Skin of body (tissue), 2 donors: ENCODE measurements around the gene PPP1R10. TPM values are rescaled to one million over a fixed set of nuclear protein-coding genes. Genes with fewer than 3 reads are reported as not detected.
"Not testable (repeated sequence)": the region's sequence is repeated elsewhere in the genome, so short reads cannot be mapped to it uniquely, and the experiment has no call there.

ENCODE experiments used
- DNase-seq: peaks from one replicate; lab custom pipeline; 2025; lab: John Stamatoyannopoulos, UW
- total RNA-seq: library from RNA; depleted of rRNA; stranded (reverse); fragments of >200 nt; gene quantifications from one replicate; pipeline ENCODE4 v1.2.3, GENCODE V29; 2014

PPP1R10 gene
- total RNA-seq, 1 donor from 2014 or later = 15.2 TPM

- no peak for DNase-seq
These were observed 17.3 kb downstream of the PPP1R10 start for GRCh38 chr6:30599625-30600324.

GRCh38 chr6:30598912-30599624 lies 18.0 kb downstream of the PPP1R10 start:
- no peak for DNase-seq

- DNase-seq = not testable (repeated sequence)
These were observed 19.5 kb downstream of the PPP1R10 start for GRCh38 chr6:30597315-30598144.

GRCh38 chr6:30592287-30592686 lies 24.8 kb downstream of the PPP1R10 start:
- no peak for DNase-seq

DNA sequence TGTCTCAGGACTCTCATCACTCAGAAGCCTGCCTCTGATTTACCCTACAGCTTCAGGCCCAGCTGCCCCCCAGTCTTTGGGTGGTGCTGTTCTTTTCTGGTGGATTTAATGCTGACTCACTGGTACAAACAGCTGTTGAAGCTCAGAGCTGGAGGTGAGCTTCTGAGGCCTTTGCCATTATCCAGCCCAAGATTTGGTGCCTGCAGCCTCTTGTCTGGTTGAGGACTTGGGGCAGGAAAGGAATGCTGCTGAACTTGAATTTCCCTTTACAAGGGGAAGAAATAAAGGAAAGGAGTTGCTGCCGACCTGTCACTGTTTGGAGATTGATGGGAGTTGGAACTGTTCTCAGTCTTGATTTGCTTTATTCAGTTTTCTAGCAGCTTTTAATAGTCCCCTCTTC lies 26.0 kb downstream of the PPP1R10 start:
- DNase-seq = peak; percentile 26

DNA sequence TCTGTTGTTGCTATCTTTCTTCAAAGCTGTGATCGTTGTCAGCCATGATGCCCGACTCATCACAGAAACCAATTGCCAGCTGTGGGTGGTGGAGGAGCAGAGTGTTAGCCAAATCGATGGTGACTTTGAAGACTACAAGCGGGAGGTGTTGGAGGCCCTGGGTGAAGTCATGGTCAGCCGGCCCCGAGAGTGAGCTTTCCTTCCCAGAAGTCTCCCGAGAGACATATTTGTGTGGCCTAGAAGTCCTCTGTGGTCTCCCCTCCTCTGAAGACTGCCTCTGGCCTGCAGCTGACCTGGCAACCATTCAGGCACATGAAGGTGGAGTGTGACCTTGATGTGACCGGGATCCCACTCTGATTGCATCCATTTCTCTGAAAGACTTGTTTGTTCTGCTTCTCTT lies 26.5 kb downstream of the PPP1R10 start:
- DNase-seq = no peak

GRCh38 chr6:30589754-30590358 lies 27.2 kb downstream of the PPP1R10 start:
- DNase-seq = no peak

DNA sequence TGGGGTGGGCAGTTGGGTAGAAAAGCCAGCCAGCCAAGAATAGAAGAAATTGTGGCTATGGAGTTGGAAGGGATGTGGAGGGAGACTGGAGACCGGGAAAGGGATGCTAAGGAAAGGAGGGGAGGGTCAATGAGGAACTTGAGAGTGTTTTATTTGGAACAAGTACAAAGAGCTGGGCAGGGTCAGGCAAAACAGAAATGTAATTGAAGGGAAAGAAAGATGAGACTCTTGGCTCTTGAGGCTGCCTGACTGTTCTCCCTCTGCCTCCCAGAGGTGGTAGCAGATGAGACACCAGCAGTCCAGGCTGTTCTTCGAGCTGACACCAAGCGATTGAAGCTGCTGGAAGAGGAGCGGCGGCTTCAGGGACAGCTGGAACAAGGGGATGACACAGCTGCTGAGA lies 33.1 kb downstream of the PPP1R10 start:
- no peak for DNase-seq

DNA sequence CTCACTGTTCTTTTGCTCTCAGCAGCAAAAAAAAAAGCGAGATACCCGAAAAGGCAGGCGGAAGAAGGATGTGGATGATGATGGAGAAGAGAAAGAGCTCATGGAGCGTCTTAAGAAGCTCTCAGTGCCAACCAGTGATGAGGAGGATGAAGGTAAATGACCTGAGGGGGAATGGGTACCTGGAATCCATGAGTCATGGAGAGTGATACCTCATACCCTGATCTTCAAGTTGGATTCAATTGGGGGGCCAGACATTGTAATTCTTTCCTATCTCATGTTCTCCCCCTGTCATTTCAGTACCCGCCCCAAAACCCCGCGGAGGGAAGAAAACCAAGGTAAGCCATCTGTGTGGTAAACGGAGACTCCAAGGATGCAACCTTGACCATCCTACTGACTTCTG lies 39.0 kb downstream of the PPP1R10 start:
- DNase-seq = no peak

- DNase-seq = no peak
These were observed 43.9 kb downstream of the PPP1R10 start for GRCh38 chr6:30573113-30573512.

- no peak for DNase-seq
These were observed 44.9 kb downstream of the PPP1R10 start for GRCh38 chr6:30572148-30572547.

DNA sequence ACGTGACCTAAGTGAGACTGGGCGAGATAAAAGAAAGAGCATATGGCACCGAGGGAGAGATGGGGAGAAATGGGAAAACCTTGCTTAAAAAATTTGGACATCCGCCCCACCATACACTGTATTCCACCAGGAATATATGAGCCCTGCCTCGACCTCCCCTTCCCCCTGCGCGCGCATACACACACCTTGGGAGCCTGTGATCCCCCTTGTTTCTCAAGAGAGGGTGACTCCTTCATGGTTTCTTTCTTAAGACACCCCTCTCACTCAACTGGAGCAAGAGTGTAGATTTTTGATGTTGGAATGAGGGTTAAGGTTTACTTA lies 45.3 kb downstream of the PPP1R10 start:
- DNase-seq = no peak

GRCh38 chr6:30571075-30571761 lies 45.8 kb downstream of the PPP1R10 start, which contains the start of gene ABCF1:
TSS of gene ABCF1 (plus strand) at chr6:30571442. CDS start at chr6:30571488, 46 bp downstream.
- peak; percentile 97 for DNase-seq

DNA sequence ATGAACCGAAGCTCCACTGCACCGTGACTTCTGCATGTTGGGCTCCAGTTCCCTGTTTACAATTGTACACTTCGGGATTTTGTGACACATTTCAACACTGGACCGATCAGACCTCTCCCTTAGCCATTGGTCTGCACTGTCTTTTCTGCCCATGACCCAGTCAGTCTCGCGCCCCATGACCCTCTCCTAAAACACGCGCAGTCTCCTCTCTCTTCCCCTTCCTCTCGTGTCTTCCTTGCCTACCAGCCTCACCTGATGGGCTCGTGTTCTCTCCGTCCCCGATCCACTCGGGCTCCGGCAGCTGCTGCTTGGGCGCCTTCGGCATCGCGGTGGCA lies 46.3 kb downstream of the PPP1R10 start:
- peak; percentile 61 for DNase-seq

GRCh38 chr6:30570263-30570662 lies 46.8 kb downstream of the PPP1R10 start:
- DNase-seq = no peak

DNA sequence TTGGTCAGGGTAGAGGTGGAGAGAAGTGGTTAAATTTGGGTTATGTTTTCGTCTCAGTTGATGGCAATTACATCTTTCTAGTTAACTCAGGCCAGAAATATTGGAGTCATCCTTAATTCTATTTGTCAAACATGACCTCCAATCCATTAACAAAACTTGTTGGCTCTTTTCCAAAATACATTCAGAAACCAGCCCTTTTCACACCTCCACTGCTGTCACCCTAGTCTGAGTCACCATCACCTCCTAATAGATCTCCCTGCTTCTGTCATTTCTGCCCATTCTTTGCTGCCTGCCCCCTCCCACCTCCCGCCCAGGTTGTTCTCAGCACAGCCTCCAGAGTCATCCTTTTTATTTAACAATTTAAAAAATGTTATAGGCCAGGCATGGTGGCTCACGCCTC lies 48.8 kb downstream of the PPP1R10 start:
- no peak for DNase-seq

GRCh38 chr6:30565772-30566171 lies 51.3 kb downstream of the PPP1R10 start:
- DNase-seq = no peak

DNA sequence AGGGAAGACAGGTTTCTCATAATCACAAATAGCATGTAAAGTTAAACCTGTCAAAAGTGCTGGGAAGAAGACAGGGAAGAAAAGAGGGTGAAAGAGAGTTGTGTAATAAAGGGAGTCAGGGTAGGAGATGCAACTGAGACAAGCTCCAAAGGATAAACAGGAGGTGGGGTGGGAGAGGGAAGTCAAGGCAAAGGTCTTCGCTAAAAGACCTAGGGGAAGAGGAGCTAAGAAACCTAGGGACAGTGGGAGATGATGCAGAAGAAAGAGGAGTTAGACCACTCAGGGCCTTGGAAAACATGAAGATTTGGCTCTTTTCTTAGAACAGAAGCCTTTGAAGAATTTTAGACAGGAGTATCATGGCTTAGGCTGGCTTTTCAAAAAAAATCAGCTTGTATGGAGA lies 52.9 kb downstream of the PPP1R10 start:
- DNase-seq = no peak

DNA sequence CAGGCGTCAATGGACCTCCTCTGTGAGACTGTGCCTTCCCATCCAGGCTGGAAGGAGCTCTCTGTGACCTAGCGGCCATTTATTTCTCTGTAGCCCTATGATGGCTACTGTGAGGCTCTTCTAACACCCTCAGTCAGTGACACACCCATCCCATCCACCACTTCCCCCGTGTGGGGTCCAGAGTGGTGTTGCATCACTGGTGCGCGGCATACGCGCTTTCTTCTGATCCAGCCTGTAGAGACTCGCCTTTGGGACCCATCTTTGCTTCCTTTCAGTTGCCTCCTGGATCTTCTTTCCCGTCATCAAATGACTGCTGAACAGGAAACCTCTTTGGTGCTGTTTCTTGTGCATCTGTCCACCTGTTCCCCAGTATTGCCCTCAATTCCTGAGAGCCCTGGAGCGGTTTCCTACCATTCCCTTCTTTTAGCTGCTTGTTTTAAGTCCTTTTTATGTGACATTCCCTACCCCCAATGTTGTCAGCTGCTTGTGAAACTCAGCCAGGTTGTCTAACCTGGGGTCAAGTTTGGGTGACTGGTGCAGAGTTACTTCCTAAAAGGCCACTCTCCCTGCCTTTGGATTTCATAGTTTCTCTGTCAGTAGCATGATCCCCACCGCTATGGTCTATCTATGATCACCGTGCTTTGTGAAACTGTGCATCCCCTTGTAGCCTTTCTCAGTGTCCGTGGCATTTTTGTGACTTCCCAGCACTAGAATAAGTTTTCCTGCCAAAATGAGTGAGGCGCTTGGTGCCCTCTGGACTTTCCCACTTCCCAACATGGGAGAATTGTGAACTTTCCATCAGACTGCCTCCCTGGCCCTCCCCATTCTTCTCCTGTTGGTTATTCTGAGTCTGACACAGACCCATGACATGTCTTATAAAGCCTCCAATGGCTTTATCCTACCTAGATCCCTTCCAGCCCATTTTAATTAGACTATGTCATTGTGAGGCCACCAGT lies 54.3 kb downstream of the PPP1R10 start:
- no peak for DNase-seq

- no peak for DNase-seq
These were observed 56.1 kb downstream of the PPP1R10 start for GRCh38 chr6:30560930-30561329.
